Measurements from ENCODE around the gene RPL7A. TPM values are rescaled to one million over a fixed set of nuclear protein-coding genes. Genes with fewer than 3 reads are reported as not detected.
"Not testable (repeated sequence)": the region's sequence is repeated elsewhere in the genome, so short reads cannot be mapped to it uniquely, and the experiment has no call there.

The RPL7A gene
- total and polyA plus RNA-seq, 2 of the 13 experiments (the other 11 are each of a cell fraction or from before 2014, with no cell fraction given): 2,401 to 2,938 TPM

DNA sequence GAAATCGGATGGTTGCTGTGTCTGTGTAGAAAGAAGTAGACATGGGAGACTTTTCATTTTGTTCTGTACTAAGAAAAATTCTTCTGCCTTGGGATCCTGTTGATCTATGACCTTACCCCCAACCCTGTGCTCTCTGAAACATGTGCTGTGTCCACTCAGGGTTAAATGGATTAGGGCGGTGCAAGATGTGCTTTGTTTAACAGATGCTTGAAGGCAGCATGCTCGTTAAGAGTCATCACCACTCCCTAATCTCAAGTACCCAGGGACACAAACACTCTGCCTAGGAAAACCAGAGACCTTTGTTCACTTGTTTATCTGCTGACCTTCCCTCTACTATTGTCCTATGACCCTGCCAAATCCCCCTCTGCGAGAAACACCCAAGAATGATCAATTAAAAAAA is 43.4 kb downstream of the RPL7A start:
- BruUV-seq (replicated peaks): TSS peak; percentile 72
- TF ChIP-seq GATAD2A (CRISPR knock-in tag; IDR thresholded peaks at IDR 0.05): 0 out of 2 replicates have a peak, but pooled peaks have one; percentile 6
- TF ChIP-seq WIZ (CRISPR knock-in tag; IDR thresholded peaks at IDR 0.05): peak; percentile 37; the same call in 1 of the 2 replicates
- TF ChIP-seq ZNF652 (CRISPR knock-in tag; IDR thresholded peaks at IDR 0.05; ENCODE audit: borderline replicate concordance, low read depth): peak; percentile 72; the same call in 1 of the 2 replicates
- H4K20me1 ChIP-seq (ENCODE audit: insufficient read depth, low read length); H2AFZ ChIP-seq (ENCODE audit: low read length); H3K79me2 ChIP-seq (ENCODE audit: insufficient read depth, low read length); CTCF ChIA-PET (ENCODE audit: low intra/inter-chr PET ratio, low total read pairs); ATAC-seq; in situ Hi-C loops (cut with HindIII; ENCODE audit: extremely low pct_ligation_motif_present, low pct_unique_long_range_greater_than_20kb); H3K9me3 ChIP-seq (ENCODE audit: low read length); DNase-seq (ENCODE audit: low spot score); H3K27me3 ChIP-seq (ENCODE audit: control insufficient read depth in 1 of 2, insufficient read depth in 2 of 2, low read length in 2 of 2); H3K36me3 ChIP-seq (replicated peaks in 1 of 2; ENCODE audit: control insufficient read depth in 1 of 2, insufficient read depth in 2 of 2, low read length in 2 of 2); FAIRE-seq: not testable (repeated sequence)
- Histone ChIP-seq H3K27ac (ENCODE audit: extremely low read length, insufficient read depth, low read length) (peak overlapping the region; percentile 85), H3K4me3 (replicated peaks in 1 of 3; ENCODE audit: insufficient read depth in 1 of 3, low read depth in 2 of 3, low read length in 3 of 3) (peak overlapping the region; percentile 19 to 60 (median 53); a peak in 4 of 6 replicates), H3K9ac (ENCODE audit: insufficient read depth, low read depth, low read length) (0 out of 2 replicates have a peak overlapping the region, but pooled peaks have one; percentile 33), H3K4me2 (ENCODE audit: low read depth, low read length) (peak overlapping the region; percentile 78), H3K4me1 (ENCODE audit: insufficient read depth, low read length) (peaks cover 82% of the 10 kb centered on the region)
- POLR2A ChIA-PET: interaction anchor here (0.9 kb wide), 1 partner anchor 34 kb away, joined by 5 read pairs; no protein-coding TSS in a partner anchor
- intact Hi-C loops (cut with micrococcal nuclease; ENCODE audit: unreplicated experiment): loop anchor here (1.0 kb wide), 1 partner anchor 8 kb away; no protein-coding TSS in a partner anchor
- WGBS (ENCODE audit: low lambda C conversion rate): 0% methylated on average over 2 of the region's 4 CpGs

DNA sequence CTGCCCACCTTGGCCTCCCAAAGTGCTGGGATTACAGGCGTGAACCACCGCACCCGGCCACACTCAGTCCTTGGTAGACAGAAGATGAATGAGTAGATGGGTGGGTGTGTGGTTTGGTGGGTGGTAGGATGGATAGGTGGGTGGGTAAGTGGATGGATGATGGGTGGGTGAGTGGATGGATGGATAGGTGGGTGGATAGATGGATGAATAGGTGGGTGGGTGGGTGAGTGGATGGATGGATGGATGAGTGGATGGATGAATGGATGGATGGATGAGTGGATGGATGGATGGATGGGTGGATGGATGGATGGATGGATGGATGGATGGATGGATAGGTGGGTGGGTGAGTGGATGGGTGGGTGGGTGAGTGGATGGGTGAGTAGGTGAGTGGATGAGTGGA is 44.3 kb downstream of the RPL7A start:
- CTCF ChIA-PET (ENCODE audit: low intra/inter-chr PET ratio, low total read pairs); H3K9ac ChIP-seq (ENCODE audit: insufficient read depth, low read depth, low read length); H3K9me3 ChIP-seq (ENCODE audit: low read length); H3K27me3 ChIP-seq (ENCODE audit: control insufficient read depth in 1 of 2, insufficient read depth in 2 of 2, low read length in 2 of 2); H3K27ac ChIP-seq (ENCODE audit: extremely low read length, insufficient read depth, low read length); BruUV-seq (replicated peaks); H2AFZ ChIP-seq (ENCODE audit: low read length); intact Hi-C loops (cut with micrococcal nuclease; ENCODE audit: unreplicated experiment); FAIRE-seq; ATAC-seq; in situ Hi-C loops (cut with HindIII; ENCODE audit: extremely low pct_ligation_motif_present, low pct_unique_long_range_greater_than_20kb); H3K36me3 ChIP-seq (replicated peaks in 1 of 2; ENCODE audit: control insufficient read depth in 1 of 2, insufficient read depth in 2 of 2, low read length in 2 of 2); H4K20me1 ChIP-seq (ENCODE audit: insufficient read depth, low read length); H3K79me2 ChIP-seq (ENCODE audit: insufficient read depth, low read length); DNase-seq (ENCODE audit: low spot score): not testable (repeated sequence)
- POLR2A ChIA-PET: interaction anchor here (0.7 to 0.9 kb wide), 5 partner anchors 21 to 348 kb away, joined by 3 to 5 read pairs (median 4); partner anchors contain the start of gene ADAMTSL2
- Histone ChIP-seq H3K4me3 (replicated peaks in 1 of 3; ENCODE audit: insufficient read depth in 1 of 3, low read depth in 2 of 3, low read length in 3 of 3) (peak overlapping the region; percentile 19 to 61 (median 37); a peak in 3 of 6 replicates), H3K4me2 (ENCODE audit: low read depth, low read length) (peak overlapping the region; percentile 78), H3K4me1 (ENCODE audit: insufficient read depth, low read length) (peaks cover 78% of the 10 kb centered on the region)
- WGBS (ENCODE audit: low lambda C conversion rate): 0% methylated on average over 3 of the region's 3 CpGs

Data from HepG2 (cell line).